Measurements from ENCODE around the gene KRTAP5-2.

The KRTAP5-2 gene

GRCh38 chr11:1567052-1567720 is 30.9 kb downstream of the KRTAP5-2 start:
- peak in 1 of 4 experiments; percentile 0 for DNase-seq

DNA sequence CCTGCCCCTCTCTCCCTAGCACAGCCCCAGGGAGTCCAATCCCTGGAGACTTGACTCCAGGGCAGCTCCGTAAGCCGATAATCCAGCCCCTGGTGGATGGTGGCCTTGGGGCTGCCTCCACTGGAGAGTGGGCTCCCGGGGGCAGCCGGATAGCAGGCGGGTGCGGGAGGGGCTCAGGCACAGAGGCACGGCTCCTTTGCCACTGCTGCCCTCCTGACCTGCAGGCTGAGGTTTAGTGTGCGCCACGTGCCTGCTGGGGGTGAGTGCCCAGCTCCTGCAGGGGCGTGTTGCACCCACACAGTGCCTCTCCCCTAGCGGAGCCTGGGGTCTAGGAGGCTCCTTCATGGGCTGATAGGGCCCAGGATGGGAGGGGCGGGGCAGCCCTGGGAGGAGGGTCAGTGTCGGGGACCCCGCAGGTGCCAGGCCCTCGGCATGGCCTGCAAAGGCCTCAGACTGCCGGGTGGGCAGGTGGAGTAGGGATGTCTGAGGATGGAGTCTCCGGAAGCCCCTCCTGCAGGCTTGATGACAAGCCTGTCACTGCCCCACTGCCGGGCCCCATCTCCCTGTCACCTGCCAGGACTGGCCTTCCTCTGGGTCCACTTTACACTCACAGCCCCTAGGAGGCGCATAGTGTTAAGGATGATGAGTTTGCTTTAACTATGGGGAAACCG is 31.6 kb downstream of the KRTAP5-2 start:
- peak in 1 of 4 experiments; percentile 2 for DNase-seq

- DNase-seq, result peak in 1 of 4 experiments; percentile 1
Measured at GRCh38 chr11:1565904-1566247, 32.2 kb downstream of the KRTAP5-2 start.

DNA sequence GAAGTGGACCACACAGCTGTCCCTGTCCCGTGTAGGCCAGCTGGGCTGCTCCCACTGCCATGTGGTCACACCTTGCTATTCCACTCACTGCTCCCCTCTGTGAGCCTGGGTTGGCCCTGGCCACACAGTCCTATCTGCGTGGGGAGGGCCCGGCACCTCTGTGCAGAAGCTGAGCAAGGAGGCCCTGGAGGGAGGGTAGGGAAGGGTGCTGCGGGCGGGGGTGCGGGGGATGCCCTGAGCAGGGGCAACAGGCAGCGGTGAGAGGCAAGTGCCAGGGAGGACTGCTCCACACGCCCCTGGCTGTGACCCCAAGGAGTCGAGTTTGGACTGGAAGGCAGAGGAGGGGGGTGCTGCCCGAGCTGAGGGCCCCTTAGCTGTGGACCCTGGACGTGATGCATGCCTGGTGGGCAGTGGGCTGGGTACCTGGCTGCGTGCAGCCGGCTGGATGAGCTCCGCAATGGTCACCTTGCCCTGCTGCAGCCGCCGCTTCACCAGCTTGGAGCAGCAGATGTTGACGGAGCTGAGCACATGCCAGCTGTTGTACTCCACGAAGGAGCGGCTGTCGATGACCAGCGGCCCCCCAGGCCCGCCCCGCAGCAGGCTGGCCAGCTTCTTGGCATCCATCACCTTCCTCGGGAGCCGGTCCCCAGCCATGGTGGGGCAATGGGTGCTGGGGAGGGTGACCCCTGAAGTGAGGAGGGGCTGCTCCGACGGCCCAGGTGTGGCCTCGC is 32.8 kb downstream of the KRTAP5-2 start:
- peak in 1 of 4 experiments; percentile 1 for DNase-seq

GRCh38 chr11:1564535-1565172 is 33.4 kb downstream of the KRTAP5-2 start:
- DNase-seq, result peak in 2 of 4 experiments; percentile 15 to 34

- DNase-seq, result no peak
Measured at GRCh38 chr11:1563697-1564534, 34.2 kb downstream of the KRTAP5-2 start.

DNA sequence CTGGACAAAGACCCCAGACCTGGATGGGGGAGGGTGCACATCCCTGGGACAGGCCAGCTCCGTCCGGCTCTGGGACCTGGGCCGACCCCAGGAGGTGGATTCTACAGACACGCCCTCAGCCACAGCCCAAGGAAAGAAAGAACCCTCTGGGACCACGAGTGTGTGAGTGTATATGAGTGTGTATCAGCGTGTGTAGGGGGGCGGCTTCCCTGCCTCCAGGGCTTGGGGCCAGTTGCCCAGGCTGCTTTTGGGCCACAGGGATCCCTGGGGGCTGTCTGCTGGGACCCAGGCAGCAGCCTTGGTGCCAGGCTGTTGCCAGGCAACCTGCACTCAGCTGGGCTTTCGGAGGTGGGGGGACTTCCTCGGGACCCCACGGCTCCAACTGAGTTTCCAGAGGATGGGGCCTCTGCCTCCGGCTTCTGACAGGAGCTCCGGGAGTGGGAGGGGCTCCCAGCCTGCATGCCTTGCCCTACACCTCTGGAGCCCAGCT is 34.9 kb downstream of the KRTAP5-2 start:
- no peak for DNase-seq

DNA sequence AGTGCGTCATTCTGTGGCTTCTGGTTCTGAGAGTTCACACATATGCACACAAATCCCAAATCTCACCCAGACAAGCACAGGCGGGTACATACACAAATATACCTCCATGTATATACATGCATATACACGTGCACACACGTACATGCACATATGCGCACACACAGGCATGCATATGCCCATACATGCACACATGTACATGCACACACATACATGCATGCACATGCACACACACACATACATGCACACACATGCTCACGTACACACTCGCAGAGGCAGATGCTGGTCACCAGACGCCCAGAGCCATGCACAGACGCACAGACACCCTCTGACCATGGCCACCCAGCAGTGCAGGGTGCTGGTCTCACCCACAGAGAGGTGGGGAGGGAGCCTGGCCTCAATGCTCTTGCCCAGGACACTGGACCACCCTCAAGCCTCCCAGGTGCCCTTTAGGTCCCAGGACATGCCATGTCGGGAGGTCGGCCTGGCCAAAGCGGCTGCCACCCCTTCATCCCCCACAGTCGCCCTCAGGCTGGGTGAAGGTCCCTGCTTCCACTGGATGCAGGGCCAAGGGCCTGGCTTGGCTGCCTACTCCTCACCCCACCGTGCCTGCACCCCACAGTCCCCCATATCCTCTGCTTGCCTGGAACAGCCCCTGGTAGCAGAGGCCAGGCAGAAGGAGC is 35.5 kb downstream of the KRTAP5-2 start:
- no peak for DNase-seq

- no peak for DNase-seq
Measured at GRCh38 chr11:1561955-1562354, 36.1 kb downstream of the KRTAP5-2 start.

GRCh38 chr11:1561266-1561665 is 36.8 kb downstream of the KRTAP5-2 start:
- no peak for DNase-seq

- DNase-seq, result no peak
Measured at GRCh38 chr11:1560649-1561251, 37.3 kb downstream of the KRTAP5-2 start.

- DNase-seq, result no peak
Measured at GRCh38 chr11:1560002-1560648, 38.0 kb downstream of the KRTAP5-2 start.

DNA sequence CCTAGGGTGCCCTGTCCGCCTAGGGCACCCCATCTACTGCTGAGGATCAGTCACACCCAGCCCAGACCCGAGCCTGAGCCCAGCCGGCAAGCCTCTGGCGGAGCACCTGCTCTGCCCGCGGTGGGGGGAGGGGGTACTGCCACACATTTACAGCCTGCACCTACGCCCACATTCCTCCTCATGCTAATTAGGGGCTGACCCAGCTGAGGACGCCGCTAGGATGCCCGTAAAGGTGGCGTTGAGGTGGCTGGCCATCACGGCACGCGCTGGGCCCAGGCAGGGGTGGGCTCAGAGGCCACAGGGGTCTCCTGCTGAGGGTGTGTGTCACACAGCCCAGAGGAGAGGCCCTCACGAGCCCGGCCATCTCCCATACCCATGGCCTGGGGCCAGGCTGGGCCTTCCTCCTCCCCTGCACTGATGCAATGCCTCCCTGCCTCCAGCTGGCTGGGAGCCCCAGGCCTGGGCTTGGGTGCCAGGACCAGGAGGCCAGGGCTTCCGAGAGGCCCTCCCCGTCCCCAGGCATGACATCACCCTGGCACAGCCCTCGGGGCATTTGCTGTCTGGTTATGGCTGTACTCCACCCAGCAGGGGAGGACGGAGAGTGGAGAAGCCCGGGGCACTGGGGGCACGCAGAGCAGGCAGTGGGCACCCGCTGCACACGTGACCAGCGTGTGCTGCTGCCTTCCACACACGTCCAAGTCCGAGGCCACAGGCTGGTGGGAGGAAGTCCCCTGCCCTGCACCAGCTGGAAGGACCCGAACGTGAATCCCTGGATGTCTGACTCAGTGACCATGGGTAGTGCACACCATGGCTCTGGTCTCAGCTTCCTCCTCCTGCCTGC is 38.8 kb downstream of the KRTAP5-2 start:
- peak in 2 of 4 experiments; percentile 12 to 30 for DNase-seq

DNA sequence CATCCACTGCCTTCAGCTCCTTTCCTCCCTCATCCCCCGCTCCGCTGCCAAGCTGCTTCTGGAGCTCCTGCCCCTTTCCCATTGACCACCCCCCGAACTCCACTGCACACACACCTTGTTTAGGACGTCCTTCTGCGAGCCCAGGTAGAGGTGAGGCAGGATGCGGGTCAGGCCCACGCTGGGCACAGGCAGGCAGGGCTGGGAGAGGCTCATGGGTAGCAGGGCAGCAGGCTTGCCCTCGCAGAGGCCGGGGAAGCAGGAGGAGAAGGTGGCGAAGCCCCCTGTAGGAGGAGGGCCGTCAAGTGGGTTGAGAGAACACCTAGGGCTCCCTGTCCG is 39.4 kb downstream of the KRTAP5-2 start:
- DNase-seq, result no peak

DNA sequence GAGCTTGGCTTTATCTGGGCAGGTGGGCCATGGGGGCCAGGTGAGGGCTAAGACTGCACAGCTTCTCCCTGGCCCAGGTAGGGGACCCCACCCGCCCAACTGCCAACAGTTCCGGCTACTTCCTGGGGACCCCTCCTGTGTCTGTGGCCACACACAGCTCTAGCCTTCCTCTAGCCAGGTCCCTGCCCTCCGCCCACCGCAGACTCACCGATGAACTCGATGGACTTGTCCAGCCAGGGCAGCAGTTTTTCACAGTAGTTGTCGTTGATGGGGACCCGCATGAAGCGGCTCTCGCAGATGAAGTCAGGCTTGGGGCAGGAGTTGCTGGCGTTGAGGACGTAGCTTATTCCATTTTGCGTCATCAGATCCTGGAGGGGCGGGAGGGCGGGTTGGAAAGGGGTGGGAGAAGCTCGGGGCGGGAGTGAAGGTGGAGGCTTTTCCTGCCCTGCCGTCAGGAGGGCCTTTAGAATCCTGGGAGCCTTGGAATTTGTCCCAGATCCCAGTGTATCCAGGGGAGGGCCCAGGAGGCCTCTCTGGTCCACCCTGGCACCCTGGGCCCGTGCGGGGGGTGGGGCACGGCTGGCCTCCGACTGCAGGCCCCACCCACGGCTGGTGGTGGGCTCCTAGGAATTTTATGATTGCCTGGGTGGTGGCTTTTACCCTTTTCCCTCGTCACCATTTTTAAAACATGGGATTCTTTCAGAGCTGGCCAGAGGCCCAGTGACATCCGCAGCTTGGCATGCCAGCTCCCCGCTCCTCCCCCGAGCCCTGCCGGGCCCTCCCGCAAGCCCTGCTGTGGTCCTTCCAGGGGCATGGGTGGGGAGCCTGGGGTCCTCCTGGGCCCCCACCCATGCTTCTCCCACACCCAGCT is 40.0 kb downstream of the KRTAP5-2 start:
- no peak for DNase-seq

DNA sequence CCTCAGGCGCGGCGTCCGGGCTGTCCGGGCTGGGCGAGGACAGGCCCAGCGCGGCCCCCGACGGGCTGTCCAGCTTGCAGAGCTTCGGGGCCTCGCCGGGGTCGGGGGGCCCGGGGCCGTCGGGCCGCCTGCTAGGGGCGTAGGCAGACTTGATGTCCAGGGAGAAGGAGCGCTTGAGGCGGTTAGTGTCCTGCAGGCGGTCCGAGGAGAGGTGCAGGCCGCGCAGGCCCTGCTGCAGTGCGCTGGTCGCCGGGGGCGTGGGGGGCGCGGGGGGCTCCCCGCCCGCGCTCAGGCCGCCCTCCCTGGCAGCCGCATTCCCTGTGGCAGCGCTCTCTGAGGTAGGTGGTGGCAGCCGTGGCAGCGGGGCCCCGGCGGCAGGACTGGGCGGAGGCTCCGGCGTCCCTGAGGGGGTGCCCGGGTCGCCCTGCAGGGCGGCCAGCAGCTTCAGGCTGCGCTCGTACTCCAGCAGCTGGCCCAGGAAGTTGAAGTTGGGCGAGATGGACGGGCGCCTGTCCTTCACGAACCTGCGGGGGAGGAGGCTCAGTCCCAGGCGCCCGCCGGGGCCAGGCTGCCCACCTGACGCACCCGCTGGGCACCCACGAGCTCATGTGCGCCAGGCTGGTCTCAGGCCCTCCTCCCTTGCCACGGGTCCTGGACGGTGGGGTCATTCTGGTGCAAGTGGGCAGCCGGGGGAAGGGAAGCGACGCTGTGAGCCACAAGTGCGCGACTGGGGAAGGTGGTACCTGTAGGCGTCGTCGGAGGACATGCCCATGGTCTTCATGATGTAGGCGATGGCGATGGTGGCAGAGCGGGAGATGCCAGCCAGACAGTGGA is 40.8 kb downstream of the KRTAP5-2 start:
- DNase-seq, result no peak

GRCh38 chr11:1556278-1556902 is 41.7 kb downstream of the KRTAP5-2 start:
- no peak for DNase-seq
